K562 (cell line): ENCODE results near the gene SIGLEC6. TPM values are rescaled to one million over a fixed set of nuclear protein-coding genes. Genes with fewer than 3 reads are reported as not detected.

Experiments
- ATF4 ChIP-seq: fragments of 450-650 bp; formaldehyde crosslinking; IDR thresholded peaks from 2 replicates; pipeline ENCODE4 v1.4.0; 2022; ENCODE audit warnings: mild to moderate bottlenecking, moderate library complexity
- C11orf30 ChIP-seq: fragments of 450-650 bp; IDR thresholded peaks from 2 replicates; pipeline ENCODE4 v1.6.1; 2016; ENCODE audit warnings: low read depth, mild to moderate bottlenecking
- ETV5 ChIP-seq: sonication (generic); formaldehyde crosslinking; IDR thresholded peaks from 2 replicates; pipeline ENCODE4 v1.4.0; 2020; ENCODE audit warnings: low read depth, mild to moderate bottlenecking, missing genetic modification reagents
- FIP1L1 ChIP-seq: fragments of 200-400 bp; formaldehyde crosslinking; IDR thresholded peaks from 2 replicates; pipeline ENCODE4 v1.6.1; 2018; ENCODE audit warnings: mild to moderate bottlenecking, low read depth, low read length; ENCODE audit not compliant: poor library complexity, severe bottlenecking
- GTF2A2 ChIP-seq: IDR thresholded peaks from 2 replicates; pipeline ENCODE4 v1.6.1; 2016; ENCODE audit warnings: mild to moderate bottlenecking, missing genetic modification characterization, missing compliant biosample characterization
- HNRNPLL ChIP-seq: fragments of 200-400 bp; formaldehyde crosslinking; IDR thresholded peaks from 2 replicates; pipeline ENCODE4 v1.6.1; 2017; ENCODE audit warnings: low read length, low read depth, mild to moderate bottlenecking; ENCODE audit not compliant: poor library complexity, severe bottlenecking
- POLR2G ChIP-seq: fragments of 200-400 bp; formaldehyde crosslinking; IDR thresholded peaks from 2 replicates; pipeline ENCODE4 v1.6.1; 2017; ENCODE audit warnings: low read depth, mild to moderate bottlenecking, antibody characterized with exemption, low read length, moderate library complexity
- SPI1 ChIP-seq: IDR thresholded peaks from 2 replicates; pipeline ENCODE4 v1.6.1; 2011; ENCODE audit warnings: low read depth, low read length, control low read depth, borderline replicate concordance
- STAT5A ChIP-seq: IDR thresholded peaks from 2 replicates; pipeline ENCODE4 v1.6.1; 2012; ENCODE audit warnings: low read length, inconsistent platforms, borderline replicate concordance
- ZC3H4 ChIP-seq: sonication (generic); formaldehyde crosslinking; IDR thresholded peaks from 2 replicates; pipeline ENCODE4 v1.9.0; 2021; ENCODE audit warnings: missing genetic modification reagents, borderline replicate concordance
- ZKSCAN1 ChIP-seq: fragments of 150-350 bp; IDR thresholded peaks from 2 replicates; pipeline ENCODE4 v1.6.1; 2016; ENCODE audit warnings: low read depth, low read length
- ZNF274 ChIP-seq: IDR thresholded peaks from 2 replicates; pipeline ENCODE4 v1.6.1; 2011; ENCODE audit warnings: low read depth, mild to moderate bottlenecking, low read length, moderate library complexity, borderline replicate concordance
- ZNF561 ChIP-seq: fragments of 450-650 bp; formaldehyde crosslinking; conservative IDR thresholded peaks from 2 replicates; pipeline ENCODE4 v1.4.0; 2020; ENCODE audit warnings: mild to moderate bottlenecking, moderate library complexity
- ZNF766 ChIP-seq: fragments of 200-800 bp; sonication (Bioruptor generic); conservative IDR thresholded peaks from 2 replicates; pipeline ENCODE4 v1.6.1; 2016; ENCODE audit warnings: missing genetic modification characterization, missing compliant biosample characterization
- polyA plus RNA-seq, 8 experiments: library from polyadenylated mRNA; depleted of rRNA in 4 of 8; stranded (reverse) in 5 of 8; unstranded in 3 of 8; fragments of >200 nt; fragmentation: Nextera tagmentation in 2 of 8; fragmentation: Illumina TruSeq in 1 of 8; extraction: Ambion mirVana in 2 of 8; extraction: Trizol in 1 of 8; gene quantifications; 2 replicates each; pipeline versions ENCODE4 v1.2.1 to v1.2.3, GENCODE V29; 2011 to 2014; ENCODE audit warnings: inconsistent platforms in 1 of 8, missing spikeins in 1 of 8
- total RNA-seq, 7 experiments: library from RNA; depleted of rRNA in 6 of 7; stranded (reverse); fragments of >200 nt in 6 of 7; fragmentation: Illumina TruSeq in 2 of 7; extraction: Trizol in 2 of 7; gene quantifications; 2 replicates each; pipeline versions ENCODE4 v1.2.1 to v1.2.3, GENCODE V29; 2011 to 2021; ENCODE audit warnings: low replicate concordance in 1 of 7
- TF ChIP-seq, protein P1 (sequence below): fragments of 450-650 bp; IDR thresholded peaks from 2 replicates; pipeline ENCODE4 v1.7.1; 2018; ENCODE audit warnings: mild to moderate bottlenecking, low read depth; ENCODE audit not compliant: partially characterized antibody
- TF ChIP-seq, protein P2 (sequence below), 2 experiments: fragments of 450-650 bp; IDR thresholded peaks; 2 replicates each; pipeline ENCODE4 v1.6.1; 2018; ENCODE audit warnings: mild to moderate bottlenecking in 2 of 2, low read depth in 1 of 2; ENCODE audit not compliant: partially characterized antibody in 2 of 2
- TF ChIP-seq, protein P3 (sequence below): fragments of 450-650 bp; IDR thresholded peaks from one replicate; pipeline ENCODE4 v1.6.1; 2018; ENCODE audit warnings: mild to moderate bottlenecking, moderate library complexity; ENCODE audit not compliant: partially characterized antibody

SIGLEC6 gene
- total and polyA plus RNA-seq, 9 of the 15 experiments (the other 6 are each of a cell fraction or from before 2014, with no cell fraction given), result 0.03 to 17.5 (median 0.71) TPM

DNA sequence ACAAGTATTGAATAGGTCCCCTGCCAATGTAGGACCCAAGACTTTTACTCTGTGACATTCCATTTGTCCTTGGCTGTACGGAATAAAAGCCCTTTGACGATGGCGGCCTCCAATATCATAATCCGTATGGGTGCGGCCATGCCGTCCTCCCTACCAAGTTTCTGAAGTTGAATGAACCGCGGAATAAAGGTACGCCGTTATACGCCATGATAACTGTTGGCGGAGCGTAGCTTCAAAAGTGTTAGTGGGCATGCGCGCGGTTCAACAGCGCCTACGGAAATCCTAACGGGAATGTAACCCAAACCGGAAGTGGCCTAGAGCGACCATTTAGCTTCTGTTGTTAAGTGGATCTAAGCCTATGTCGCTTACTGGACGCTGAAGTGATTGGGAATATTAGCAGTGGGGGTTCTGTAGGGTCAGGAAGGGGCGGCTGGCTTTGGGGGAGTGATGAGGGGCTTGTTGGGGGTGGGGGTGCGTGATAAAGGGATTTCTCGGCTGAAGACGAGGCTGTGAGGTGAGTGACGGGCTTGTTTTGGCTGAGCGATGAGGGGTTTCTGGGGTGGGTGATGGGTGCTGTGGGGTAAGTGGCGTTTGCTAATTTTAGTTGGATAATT is 39.6 kb upstream of the SIGLEC6 start, which contains the start of gene ZNF175 (continued):
- peak; percentile 64 for TF ChIP-seq HNRNPLL
- TF ChIP-seq GTF2A2 (tag), result no peak
- no peak for TF ChIP-seq ZNF561 (CRISPR knock-in tag)
- TF ChIP-seq C11orf30, result peak; percentile 54; the same call in 1 of the 2 replicates
- no peak for TF ChIP-seq POLR2G
- TF ChIP-seq ZKSCAN1, result peak; percentile 85
- TF ChIP-seq FIP1L1, result no peak
- peak; percentile 54; the same call in 1 of the 2 replicates for TF ChIP-seq ETV5 (CRISPR knock-in tag)
- TF ChIP-seq ZC3H4 (CRISPR knock-in tag), result no peak
- TF ChIP-seq STAT5A, result peak; percentile 35; the same call in 1 of the 2 replicates
- TF ChIP-seq, protein P1, sequence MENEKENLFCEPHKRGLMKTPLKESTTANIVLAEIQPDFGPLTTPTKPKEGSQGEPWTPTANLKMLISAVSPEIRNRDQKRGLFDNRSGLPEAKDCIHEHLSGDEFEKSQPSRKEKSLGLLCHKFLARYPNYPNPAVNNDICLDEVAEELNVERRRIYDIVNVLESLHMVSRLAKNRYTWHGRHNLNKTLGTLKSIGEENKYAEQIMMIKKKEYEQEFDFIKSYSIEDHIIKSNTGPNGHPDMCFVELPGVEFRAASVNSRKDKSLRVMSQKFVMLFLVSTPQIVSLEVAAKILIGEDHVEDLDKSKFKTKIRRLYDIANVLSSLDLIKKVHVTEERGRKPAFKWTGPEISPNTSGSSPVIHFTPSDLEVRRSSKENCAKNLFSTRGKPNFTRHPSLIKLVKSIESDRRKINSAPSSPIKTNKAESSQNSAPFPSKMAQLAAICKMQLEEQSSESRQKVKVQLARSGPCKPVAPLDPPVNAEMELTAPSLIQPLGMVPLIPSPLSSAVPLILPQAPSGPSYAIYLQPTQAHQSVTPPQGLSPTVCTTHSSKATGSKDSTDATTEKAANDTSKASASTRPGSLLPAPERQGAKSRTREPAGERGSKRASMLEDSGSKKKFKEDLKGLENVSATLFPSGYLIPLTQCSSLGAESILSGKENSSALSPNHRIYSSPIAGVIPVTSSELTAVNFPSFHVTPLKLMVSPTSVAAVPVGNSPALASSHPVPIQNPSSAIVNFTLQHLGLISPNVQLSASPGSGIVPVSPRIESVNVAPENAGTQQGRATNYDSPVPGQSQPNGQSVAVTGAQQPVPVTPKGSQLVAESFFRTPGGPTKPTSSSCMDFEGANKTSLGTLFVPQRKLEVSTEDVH, result peak; percentile 63
- peak; percentile 96 for TF ChIP-seq ZNF766 (CRISPR knock-in tag)
- TF ChIP-seq ATF4 (CRISPR knock-in tag), result no peak
- TF ChIP-seq, protein P2, sequence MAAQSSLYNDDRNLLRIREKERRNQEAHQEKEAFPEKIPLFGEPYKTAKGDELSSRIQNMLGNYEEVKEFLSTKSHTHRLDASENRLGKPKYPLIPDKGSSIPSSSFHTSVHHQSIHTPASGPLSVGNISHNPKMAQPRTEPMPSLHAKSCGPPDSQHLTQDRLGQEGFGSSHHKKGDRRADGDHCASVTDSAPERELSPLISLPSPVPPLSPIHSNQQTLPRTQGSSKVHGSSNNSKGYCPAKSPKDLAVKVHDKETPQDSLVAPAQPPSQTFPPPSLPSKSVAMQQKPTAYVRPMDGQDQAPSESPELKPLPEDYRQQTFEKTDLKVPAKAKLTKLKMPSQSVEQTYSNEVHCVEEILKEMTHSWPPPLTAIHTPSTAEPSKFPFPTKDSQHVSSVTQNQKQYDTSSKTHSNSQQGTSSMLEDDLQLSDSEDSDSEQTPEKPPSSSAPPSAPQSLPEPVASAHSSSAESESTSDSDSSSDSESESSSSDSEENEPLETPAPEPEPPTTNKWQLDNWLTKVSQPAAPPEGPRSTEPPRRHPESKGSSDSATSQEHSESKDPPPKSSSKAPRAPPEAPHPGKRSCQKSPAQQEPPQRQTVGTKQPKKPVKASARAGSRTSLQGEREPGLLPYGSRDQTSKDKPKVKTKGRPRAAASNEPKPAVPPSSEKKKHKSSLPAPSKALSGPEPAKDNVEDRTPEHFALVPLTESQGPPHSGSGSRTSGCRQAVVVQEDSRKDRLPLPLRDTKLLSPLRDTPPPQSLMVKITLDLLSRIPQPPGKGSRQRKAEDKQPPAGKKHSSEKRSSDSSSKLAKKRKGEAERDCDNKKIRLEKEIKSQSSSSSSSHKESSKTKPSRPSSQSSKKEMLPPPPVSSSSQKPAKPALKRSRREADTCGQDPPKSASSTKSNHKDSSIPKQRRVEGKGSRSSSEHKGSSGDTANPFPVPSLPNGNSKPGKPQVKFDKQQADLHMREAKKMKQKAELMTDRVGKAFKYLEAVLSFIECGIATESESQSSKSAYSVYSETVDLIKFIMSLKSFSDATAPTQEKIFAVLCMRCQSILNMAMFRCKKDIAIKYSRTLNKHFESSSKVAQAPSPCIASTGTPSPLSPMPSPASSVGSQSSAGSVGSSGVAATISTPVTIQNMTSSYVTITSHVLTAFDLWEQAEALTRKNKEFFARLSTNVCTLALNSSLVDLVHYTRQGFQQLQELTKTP (IDR thresholded peaks at IDR 0.05; ENCODE audit: low read depth in 1 of 2, partially characterized antibody in 2 of 2), result no peak
- no peak for TF ChIP-seq ZNF274
- TF ChIP-seq SPI1, result peak; percentile 46; the same call in 1 of the 2 replicates
- TF ChIP-seq, protein P3, sequence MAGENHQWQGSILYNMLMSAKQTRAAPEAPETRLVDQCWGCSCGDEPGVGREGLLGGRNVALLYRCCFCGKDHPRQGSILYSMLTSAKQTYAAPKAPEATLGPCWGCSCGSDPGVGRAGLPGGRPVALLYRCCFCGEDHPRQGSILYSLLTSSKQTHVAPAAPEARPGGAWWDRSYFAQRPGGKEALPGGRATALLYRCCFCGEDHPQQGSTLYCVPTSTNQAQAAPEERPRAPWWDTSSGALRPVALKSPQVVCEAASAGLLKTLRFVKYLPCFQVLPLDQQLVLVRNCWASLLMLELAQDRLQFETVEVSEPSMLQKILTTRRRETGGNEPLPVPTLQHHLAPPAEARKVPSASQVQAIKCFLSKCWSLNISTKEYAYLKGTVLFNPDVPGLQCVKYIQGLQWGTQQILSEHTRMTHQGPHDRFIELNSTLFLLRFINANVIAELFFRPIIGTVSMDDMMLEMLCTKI, result no peak
